ENCODE measurements around the gene DNAJB6.

DNA sequence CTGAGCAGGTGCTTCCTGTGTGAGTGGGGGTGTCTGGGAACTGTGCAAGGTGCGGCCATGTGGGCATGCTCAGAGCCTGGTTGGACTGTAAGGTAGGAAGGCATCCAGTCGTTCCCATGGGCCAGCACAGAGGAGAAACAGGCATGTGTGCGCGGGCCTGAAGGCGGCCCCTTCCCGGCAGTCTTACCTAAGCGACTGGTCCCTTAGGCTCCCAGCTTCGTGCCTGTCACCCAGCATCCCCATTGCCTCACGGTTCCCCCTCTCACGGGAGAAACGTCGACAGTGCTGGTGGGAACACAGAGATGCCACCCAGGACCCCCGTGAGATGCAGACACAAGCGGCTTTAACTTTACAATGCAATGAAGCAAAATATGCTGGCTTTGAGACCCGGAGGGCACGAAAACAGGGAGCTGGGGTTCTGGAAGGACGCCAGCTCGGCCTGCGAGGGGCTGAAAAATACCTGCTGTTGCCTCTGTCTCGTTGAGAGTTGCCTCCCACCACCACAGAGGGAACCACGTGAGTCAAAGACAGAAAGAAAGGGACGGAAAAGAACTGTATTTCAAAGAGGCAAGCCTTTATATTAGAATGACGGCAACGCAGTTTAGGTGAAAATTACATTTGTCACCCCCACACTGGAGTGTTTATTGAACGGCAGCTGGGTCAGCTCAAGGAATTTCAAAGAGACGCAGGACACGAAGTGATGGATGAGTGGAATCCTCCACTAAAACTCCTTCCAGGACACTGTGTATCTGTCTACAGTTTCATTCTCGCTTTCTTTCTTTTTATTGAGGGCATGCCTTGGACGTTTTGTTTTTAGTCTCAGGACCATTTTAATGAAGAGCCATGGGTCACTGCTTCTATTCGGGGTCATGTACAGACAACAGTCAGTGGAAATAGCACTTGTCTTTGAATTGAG, 128.4 kb downstream of the DNAJB6 start:
- TF ChIP-seq EZH2 (IDR thresholded peaks at IDR 0.05; ENCODE audit: insufficient read depth, poor library complexity, severe bottlenecking) (no peak), EZH2phosphoT487 (IDR thresholded peaks at IDR 0.05; ENCODE audit: insufficient read depth, low read depth) (no peak)
